ENCODE measurements around the gene SYK.

- TF ChIP-seq, protein P1, sequence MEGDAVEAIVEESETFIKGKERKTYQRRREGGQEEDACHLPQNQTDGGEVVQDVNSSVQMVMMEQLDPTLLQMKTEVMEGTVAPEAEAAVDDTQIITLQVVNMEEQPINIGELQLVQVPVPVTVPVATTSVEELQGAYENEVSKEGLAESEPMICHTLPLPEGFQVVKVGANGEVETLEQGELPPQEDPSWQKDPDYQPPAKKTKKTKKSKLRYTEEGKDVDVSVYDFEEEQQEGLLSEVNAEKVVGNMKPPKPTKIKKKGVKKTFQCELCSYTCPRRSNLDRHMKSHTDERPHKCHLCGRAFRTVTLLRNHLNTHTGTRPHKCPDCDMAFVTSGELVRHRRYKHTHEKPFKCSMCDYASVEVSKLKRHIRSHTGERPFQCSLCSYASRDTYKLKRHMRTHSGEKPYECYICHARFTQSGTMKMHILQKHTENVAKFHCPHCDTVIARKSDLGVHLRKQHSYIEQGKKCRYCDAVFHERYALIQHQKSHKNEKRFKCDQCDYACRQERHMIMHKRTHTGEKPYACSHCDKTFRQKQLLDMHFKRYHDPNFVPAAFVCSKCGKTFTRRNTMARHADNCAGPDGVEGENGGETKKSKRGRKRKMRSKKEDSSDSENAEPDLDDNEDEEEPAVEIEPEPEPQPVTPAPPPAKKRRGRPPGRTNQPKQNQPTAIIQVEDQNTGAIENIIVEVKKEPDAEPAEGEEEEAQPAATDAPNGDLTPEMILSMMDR (IDR thresholded peaks at IDR 0.05; ENCODE audit: low read depth, low read length), result no peak
- TF ChIP-seq EZH2phosphoT487 (IDR thresholded peaks at IDR 0.05; ENCODE audit: low read depth), result no peak
These were observed 114.6 kb downstream of the SYK start for GRCh38 chr9:90916147-90916734.
